Inflammatory macrophage (primary cell): ENCODE data around the gene SIPA1L3.
"Not testable (repeated sequence)": the region's sequence is repeated elsewhere in the genome, so short reads cannot be mapped to it uniquely, and the experiment has no call there.

ENCODE experiments used
- DNase-seq, 2 donors: peaks; one replicate each; pipeline ENCODE4 v3.0.0-alpha.2; 2020 to 2022

SIPA1L3 gene

DNA sequence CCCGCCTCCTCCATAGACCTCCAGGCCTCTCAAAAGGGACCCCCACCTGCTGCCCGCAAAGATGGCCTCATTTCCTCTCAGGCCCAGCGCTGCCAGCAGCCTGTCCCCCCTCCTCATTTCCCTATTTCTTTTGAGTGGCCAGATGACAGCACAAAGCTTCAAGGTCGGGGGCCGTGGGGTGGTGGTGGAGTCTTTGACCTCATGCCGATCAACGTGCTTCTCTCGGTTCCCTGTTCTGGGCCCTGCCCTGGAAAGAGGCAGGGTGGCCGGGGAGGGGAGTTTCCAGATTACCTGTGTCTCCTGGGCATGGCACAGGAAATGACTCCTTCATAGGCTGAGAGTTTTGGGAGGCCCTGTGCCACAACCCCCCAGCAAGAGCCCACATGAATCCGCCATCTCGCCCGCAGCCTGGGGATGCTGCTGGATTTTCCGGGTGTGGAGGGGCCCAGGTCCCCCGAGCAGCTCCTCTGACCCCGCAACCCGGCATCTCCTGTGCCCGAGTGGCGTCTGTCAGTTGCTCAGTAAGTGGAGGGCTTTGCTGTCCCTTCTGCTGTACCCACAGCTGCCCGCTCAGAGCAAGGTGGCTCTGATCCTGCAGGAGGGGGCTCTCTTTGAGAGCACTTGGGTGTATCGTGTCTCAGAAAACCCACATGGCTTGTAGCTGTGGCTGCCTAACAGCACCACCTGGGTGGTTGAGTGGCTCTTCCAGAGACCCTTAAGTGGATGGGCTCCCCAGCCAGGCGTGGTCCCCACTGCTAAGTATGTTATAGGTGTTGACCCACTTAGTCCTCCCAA is 139.4 kb downstream of the SIPA1L3 start:
- DNase-seq = no peak

DNA sequence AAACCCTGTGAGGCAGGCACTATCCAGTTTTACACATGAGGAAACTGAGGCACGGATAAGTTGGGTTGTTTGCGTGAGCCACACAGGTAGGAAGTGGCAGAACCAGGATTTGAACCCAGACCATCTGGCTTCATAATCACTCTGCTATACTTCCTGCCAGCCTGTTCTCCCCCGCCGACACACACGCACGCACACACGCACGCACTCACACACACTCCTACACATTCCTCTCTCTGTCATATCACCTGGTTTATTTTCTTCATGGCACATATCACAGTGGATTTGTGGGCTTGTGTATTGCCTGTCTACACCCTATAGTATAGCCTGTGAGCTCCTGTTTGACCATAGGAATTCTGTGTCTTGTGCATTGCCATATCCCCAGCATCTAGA is 140.0 kb downstream of the SIPA1L3 start:
- no peak for DNase-seq

DNA sequence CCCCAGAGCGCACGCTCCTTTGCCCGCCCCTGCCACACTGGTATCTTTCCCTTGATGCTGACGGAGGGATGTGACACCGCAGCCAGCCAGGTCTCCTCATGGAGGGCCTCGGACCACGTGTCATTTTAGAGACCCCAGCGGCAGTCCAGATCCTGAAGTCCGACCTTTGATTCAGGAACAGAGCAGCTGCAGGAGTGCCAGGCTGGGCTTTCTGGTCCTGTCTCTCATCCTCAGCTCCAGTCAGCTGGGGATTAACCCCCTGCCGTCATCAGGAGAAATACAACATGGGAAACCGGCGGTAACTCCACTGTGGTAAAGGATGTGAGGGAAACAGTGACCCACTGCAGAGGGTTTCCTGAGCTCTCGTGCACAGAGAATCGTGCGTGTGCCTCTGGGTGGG is 140.6 kb downstream of the SIPA1L3 start:
- DNase-seq = no peak

DNA sequence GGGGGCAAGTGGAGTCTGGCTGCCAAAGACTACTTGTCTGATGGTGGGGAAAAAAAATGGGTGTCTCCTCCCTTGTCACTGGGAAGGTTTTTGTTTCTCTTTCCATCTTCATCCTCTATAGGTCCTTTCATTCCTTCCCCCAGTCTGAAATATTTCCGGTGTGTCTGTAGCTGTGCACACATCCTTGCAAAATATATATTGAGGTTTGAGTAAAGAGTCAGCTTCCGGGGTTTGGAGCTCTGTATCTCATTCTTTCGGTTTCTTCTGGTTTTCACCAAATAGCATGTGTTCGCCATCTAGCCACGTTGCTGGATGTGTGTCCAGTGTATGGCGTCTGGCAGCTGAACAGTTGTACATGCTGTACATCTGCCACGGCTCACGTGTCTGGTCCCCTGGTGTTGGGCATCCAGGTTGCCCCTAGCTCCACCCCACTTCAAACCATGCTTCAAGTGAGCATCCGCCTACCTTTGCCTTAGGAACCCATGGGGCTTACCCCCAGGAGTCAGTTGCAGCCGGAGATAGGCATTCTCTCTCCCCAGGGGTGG is 142.2 kb downstream of the SIPA1L3 start:
- peak; percentile 50 to 81 for DNase-seq

DNA sequence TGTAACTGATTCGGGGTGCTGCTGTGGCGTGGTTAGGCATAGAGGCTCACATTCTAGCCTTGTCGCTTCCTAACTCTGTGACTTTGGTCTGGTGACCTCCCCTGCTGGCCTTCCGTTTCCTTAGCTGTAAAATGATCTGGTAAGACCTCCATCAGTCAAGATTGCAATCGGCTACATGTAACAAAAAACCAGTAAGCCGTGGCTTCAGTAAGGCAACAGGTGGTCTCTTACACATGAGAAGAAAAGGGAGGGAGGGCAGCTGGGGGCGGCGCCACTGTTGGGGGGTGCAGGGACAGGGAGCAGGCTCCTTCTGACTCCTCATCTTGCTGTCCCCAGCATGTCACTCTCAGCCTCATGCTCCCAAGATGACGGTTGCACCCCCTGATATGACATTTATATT is 148.0 kb downstream of the SIPA1L3 start:
- no peak for DNase-seq

DNA sequence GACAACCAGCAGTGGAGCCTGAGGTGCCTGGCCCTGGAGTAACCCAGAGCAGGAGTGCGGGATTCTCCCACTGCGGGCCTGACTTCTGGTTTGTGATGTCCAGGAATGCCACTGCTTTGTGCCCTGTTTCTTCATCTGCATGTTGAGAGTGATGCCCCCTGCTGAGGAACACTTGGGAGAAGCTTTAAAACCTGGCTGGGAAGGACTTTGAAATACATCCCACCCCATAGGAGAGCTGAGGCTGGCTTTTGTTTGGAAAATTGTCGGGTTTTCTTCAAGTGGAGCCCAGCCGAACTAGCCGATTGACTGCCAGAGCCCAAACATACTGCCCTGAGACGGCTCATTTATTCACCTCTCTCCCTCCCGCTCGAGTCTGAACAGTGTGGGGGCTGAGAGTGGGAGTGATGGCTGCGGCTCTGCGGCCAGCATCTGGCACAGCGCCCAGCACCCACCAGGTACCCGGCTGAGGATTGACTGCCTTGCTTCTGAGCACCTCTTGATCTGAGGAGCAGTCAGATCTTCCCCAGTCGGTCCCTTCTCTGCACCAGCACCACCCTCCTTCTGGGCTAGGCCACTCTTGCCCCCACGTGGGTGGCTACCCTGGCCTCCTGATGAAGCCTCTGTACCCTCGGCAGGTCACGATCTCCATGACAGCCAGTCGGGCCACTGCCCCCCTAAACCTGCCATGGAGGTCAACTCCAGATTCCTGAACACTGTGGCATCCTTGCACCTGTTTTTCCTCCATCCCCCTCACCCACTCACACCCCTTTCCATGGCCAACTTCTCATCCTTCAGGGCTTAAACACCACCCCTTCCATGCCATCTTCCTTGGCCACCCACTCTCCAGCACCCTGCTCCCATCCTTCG is 148.9 kb downstream of the SIPA1L3 start:
- no peak for DNase-seq

DNA sequence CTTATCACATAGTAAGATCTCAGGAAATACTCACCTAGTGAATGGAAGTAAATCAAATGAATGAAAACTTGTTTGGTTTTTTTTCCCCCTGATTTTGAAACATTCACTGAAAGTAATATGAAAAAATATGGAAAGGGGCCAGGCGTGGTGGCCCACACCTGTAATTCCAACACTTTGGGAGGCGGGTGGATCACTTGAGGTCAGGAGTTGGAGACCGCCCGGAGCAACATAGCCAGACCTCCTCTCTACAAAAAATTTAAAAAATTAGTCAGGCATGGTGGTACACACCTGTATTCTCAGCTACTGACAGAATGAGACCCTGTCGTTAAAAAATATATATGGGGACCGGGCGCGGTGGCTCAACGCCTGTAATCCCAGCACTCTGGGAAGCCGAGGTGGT is 149.6 kb downstream of the SIPA1L3 start:
- no peak for DNase-seq

DNA sequence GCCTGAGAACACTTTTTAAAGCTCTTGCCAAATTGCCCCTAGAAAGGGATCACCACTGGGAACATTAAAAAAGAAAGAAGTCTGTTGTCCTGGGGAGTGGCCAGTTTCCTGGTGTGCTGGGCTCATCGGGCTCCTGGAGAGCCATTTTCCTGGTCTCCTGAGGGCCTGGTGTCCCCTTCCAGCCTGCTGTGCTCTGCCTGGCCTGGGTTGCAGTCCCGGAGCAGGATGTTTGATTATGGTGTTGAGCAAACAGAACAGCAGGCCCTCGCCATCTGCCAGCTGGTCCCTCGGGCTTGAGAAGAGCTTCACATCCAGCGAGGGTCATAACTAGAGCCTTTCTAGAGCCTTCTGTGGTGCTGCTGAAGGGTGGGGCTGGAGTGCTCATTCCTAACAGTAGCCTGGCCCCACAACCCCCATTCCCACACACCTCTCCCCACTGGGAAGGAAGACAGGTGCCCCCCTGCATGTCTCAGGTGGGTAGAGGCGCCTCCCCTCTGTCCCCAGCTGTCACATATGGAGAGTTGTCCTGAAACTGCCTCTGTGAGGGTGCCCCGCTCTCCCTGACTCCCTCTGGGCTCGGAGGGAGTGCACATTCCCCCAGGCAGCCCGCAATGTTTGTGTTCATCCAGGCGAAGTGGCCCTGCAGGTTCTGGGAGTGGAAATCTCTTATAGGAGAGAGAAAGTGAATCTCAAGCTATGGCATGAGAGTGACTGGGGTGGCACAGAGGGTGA is 151.1 kb downstream of the SIPA1L3 start:
- DNase-seq = no peak

DNA sequence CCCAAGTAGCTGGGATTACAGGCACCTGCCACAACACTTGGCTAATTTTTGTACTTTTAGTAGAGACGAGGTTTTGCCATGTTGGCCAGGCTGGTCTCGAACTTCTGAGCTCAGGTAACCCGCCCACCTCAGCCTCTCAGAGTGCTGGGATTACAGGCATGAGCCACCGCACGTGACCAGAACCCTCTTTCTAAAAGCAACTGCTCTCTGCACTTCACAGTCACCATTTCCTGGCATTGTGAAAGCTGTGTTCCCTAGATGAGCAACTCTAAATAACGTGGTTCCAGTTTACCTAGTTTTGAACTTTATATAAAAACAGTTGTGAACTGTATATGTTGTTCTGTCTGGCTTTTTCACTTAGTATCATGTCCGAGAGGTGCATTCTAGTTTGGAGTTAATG is 152.9 kb downstream of the SIPA1L3 start:
- peak; percentile 22 to 49 for DNase-seq

DNA sequence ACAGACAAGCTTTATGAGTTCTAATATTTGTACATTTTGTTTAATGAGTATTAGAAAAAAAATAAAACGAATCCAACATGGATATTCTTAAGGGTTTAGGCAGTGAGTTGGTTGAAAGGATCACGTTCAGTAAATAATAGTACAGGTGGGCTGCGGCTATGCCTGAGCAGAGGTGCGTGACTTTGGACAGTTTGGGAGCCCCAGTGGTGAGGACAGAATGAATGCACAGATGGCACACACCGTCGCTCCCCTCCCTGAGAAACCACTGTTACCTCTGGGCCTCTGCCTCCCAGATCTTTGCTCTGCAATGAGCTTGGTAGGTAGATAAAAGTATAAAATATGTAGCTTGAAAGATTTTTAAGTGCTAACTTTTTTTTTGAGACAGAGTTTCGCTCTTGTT is 153.3 kb downstream of the SIPA1L3 start:
- DNase-seq = no peak

DNA sequence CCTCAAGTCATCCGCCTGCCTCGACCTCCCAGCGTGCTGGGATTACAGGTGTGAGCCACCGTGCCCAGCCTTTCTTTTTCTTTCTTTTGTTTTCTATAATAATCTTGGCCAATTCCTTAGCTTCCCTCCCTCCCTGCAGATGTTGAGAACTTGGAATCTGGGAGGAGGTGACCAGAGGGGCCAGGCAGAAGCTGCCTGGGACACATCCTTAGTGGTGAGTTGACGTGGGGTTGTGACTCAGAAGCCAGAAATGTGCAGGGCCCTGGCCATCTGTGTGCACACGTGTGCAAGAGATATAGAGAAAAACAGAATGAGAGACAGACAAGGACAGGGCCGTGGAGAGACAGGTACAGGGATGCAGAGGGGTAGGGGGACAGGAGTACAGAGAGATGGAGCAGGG is 154.3 kb downstream of the SIPA1L3 start:
- DNase-seq = no peak

DNA sequence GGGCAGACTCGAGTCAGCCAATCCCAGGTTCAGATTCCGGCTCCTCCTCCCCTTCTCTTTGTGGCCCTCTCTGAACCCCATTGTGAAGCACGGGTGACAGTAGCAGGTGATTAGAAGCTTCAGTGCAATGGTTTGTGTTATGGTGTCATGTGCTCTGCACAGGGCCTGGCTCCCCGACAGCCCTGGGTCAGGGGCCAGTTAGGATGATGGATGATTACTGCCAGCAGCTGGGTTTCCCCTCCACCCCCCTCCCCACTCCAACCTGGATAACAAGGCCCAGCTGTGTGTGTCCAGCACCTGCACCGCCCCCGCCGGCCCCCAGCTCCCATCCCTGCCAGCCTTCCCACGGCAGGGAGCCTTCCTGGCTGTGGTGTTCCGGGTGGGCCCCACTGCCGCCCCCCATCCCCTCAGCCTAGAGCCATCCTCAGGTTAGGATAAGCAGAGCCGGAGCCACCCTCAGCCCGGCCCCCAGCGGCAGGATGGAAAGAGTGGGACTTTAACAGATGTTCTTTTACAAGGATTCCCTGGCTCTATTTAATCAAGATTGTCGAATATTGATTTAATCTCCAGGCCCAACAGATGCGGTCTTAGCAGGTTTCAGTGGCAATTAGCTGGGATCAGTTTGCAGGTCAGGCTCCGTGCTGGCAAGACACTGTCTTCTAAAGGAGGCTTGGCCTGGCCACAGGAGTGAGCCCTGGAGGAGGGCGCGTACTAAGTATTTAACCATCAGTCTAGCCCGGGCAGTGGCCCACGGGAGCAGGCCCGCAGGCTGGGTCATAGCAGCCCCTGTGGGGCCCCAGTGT is 156.2 kb downstream of the SIPA1L3 start:
- DNase-seq = no peak

DNA sequence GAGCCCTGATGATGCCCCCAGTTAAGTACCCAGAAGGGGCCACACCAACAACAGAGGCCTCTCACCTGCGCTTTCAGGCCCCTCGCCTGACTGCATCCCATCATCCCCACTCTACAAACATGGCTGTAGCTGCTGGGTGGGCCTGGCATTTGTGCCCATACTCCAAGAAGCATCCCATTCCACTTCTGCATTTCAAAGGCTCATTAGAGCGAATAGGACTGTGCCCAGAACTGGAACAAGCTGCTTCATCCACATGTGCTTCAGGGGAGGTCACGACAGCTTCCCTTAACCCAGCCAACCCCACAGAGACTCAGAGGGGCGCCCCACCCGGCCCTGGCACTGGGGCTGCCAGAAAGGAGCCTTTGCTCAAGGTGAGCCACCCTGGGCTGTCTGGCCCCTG is 156.9 kb downstream of the SIPA1L3 start:
- DNase-seq = no peak

DNA sequence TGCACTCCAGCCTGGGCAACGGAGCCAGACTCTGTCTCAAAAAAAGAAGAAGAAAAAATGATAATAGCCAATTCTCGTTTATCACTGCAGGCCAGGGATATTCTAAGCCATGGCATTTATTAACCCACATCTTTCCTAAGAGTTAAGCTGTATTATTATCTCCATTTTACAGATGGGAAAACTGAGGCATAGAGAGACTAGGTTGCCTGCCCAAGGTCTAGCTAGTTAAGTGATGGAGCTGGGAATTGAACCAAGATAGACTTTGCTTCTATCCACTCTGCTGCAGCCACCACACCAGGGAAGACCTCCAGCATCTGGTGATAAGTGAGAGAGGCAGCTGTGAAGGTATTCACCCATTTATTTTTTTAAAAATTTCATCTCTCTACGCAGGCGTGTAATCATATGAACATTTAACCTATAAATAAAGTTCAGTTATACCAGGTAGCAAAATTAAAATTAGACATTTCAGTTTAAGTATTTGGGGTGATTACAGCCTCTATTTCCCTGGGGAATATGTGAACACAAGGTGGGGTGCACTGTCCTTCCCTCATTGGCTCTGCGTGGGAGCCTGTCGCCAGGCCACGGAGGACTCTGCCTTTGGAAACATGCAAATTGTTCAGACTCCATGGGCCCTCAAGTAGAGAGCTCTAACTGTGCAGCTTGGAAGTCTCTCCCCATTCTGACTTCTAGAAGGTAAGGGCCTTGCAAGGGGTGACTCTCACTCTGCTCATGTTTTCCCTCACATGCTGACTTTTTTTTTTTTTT is 157.8 kb downstream of the SIPA1L3 start:
- DNase-seq = no peak

DNA sequence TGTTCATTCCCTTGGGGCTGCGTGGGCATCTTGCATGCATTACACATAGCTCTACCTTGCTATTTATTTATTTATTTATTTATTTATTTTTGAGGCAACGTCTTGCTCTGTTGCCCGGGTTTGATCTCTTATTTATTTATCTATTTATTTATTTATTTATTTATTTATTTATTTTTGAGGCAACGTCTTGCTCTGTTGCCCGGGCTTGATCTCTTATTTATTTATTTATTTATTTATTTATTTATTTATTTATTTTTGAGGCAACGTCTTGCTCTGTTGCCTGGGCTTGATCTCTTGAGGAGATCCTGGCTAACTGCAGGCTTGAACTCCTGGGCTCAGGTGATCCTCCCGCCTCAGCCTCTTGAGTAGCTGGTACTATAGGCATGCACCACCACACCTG is 158.8 kb downstream of the SIPA1L3 start:
- not testable (repeated sequence) for DNase-seq

DNA sequence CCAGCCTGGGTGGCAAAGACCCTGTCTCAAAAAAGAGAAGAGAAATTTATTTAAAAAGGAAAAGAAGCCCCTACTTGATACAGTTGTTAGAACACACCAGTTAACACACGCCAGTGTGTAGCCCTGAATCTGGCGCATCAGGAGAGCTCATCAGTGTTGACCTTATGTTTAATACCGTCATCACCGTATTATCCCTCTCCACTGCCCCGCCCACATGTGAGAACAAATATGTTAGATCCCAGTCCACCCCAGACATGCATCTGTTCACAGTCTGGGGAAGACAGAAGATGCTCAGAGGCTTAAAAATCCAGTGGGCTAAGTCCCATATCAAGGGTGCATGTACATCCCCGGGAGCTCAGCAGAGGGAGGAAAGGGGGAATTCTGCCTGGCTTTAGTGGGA is 161.8 kb downstream of the SIPA1L3 start:
- no peak for DNase-seq

DNA sequence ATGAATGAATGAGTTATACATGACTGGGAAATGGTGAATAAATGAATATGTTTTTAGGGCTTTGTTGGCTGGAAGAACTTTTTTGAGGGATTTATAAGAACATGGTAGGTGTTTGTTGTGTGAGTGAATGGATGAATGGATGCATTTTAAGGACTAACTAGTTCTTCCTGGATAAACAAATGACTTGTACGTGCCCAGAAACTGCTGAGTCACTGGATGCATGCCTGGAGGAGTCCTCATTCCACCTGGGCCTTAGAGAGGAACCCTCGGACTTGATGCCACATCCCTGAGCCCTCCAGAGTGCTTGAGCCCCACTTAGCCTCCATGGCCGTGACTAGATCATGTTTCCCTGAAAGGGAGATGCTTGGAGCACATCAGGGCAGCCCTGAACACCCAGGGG is 163.6 kb downstream of the SIPA1L3 start:
- no peak for DNase-seq

DNA sequence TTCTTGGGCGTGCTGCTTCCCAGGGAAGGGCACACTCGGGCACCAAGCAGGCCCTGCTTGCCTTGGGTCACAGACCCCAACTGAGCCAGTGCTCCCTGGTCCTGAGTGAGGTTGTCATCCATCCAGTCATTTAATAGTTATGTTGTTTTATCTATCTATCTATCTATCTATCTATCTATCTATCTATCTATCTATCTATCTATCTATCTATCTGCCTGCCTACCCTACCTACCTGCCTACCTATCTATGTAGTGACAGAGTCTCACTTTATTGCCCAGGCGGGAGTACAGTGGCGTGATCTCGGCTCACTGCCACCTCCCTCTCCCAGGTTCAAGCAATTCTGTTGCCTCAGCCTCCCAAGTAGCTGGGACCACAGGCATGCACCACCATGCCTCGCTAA is 164.0 kb downstream of the SIPA1L3 start:
- not testable (repeated sequence) for DNase-seq

DNA sequence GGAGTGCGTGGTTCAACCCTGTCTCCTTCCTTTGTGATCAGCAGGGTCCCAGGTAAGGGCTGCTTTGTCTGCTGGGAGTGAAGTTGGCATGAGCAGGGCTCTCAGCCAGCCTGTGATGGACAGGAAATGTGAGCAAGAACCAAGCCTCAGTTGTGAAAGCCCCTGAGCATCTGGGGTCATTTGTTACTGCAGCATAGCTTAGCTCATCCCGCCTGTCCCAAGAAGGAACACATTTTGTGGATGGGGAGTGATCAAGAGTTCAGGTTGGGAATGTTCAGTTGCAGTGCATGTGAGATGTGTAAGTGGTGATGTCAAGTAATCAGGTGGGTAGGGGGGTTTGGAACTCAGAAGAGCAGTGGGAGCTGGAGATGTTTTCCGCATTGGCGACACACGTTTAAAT is 164.6 kb downstream of the SIPA1L3 start:
- DNase-seq = no peak

DNA sequence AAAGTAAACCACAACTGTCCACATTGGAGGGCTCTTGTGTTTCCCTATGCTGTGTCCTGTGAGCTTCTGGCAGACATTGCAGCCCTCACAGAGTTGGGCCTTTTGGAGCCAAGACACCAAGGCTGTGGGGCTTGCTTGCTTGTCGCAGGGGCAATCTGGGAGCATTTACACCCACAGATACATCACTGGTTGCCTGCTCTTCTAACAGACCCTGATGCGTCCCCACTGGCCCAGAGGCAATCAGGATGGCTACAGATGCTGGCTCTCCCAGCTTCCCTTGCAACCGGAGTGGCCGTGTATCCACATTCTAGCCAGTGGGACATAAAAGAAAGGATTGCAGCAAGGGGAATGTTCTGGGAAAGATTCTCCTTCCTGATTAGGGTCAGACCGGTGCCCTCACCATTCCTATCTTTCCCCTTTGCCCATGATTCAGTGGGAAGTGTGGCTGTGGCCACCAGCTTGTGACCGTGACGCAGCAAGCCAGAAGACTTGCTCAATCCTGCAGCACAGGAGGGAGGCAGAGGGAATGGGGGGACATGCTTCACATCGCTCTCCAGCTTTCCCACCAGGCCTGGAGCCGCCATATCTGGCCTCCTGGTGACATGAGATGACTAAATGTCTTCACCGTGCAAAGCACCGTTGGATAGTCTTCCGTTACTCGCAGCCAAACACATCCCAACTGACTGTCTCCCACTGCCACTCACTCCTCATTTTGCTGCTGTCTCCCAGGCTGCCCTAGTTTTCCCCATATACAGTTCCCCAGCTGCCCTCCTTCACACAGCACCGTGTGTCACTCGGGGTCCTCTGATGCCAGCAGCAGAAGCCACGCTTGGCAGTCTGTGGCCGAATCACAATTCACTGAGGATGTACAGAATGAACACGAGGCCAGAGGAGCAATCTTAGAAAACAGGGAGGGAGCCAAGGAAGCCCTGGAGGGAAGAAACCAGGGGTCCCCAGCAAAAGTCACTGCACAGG is 166.1 kb downstream of the SIPA1L3 start:
- DNase-seq = peak; percentile 28 to 72
